AG08396 (cell line): ENCODE results near the gene UBE2D1.
"Not testable (repeated sequence)": the region's sequence is repeated elsewhere in the genome, so short reads cannot be mapped to it uniquely, and the experiment has no call there.

Source experiments
- DNase-seq: peaks from one replicate; pipeline ENCODE4 v3.0.0; 2012; ENCODE audit warnings: low spot score, mixed read lengths

The UBE2D1 gene

GRCh38 chr10:58384095-58384494 is 49.3 kb downstream of the UBE2D1 start:
- DNase-seq, result peak; percentile 9

- no peak for DNase-seq
Observed at GRCh38 chr10:58384544-58384998, 49.8 kb downstream of the UBE2D1 start.

GRCh38 chr10:58384999-58385783 is 50.4 kb downstream of the UBE2D1 start, which contains the start of gene TFAM:
TSS of gene TFAM (plus strand) at chr10:58385410. CDS start at chr10:58385548, 138 bp downstream.
- DNase-seq, result peak; percentile 96

GRCh38 chr10:58385784-58386112 is 50.9 kb downstream of the UBE2D1 start:
- DNase-seq, result peak; percentile 27

- DNase-seq, result no peak
Observed at GRCh38 chr10:58389024-58389423, 54.2 kb downstream of the UBE2D1 start.

GRCh38 chr10:58393317-58393716 is 58.5 kb downstream of the UBE2D1 start:
- no peak for DNase-seq

- no peak for DNase-seq
Observed at GRCh38 chr10:58394471-58394870, 59.7 kb downstream of the UBE2D1 start.

GRCh38 chr10:58396057-58396456 is 61.3 kb downstream of the UBE2D1 start:
- no peak for DNase-seq

GRCh38 chr10:58397830-58398229 is 63.0 kb downstream of the UBE2D1 start:
- DNase-seq, result no peak

- peak; percentile 19 for DNase-seq
Observed at GRCh38 chr10:58399410-58399809, 64.6 kb downstream of the UBE2D1 start.

GRCh38 chr10:58400609-58401008 is 65.8 kb downstream of the UBE2D1 start:
- no peak for DNase-seq

GRCh38 chr10:58404001-58404400 is 69.2 kb downstream of the UBE2D1 start:
- DNase-seq, result no peak

- DNase-seq, result no peak
Observed at GRCh38 chr10:58409956-58410610, 75.3 kb downstream of the UBE2D1 start.

GRCh38 chr10:58412502-58412961 is 77.7 kb downstream of the UBE2D1 start:
- no peak for DNase-seq

- peak; percentile 59 for DNase-seq
Observed at GRCh38 chr10:58414270-58415041, 79.7 kb downstream of the UBE2D1 start.

GRCh38 chr10:58415757-58416156 is 81.0 kb downstream of the UBE2D1 start:
- DNase-seq, result no peak

GRCh38 chr10:58417902-58418301 is 83.1 kb downstream of the UBE2D1 start:
- DNase-seq, result not testable (repeated sequence)
